AG08396 (cell line): ENCODE results near the gene SSX2IP.
A peak's percentile ranks its signal among the peaks of the same experiment; 100 is the strongest.

Experiments used
- DNase-seq: peaks from one replicate; pipeline ENCODE4 v3.0.0; 2012; ENCODE audit warnings: low spot score, mixed read lengths

Gene SSX2IP

GRCh38 chr1:84711121-84711520 is 20.9 kb upstream of the SSX2IP start:
- DNase-seq = no peak

GRCh38 chr1:84709131-84709530 is 18.9 kb upstream of the SSX2IP start:
- no peak for DNase-seq

DNA sequence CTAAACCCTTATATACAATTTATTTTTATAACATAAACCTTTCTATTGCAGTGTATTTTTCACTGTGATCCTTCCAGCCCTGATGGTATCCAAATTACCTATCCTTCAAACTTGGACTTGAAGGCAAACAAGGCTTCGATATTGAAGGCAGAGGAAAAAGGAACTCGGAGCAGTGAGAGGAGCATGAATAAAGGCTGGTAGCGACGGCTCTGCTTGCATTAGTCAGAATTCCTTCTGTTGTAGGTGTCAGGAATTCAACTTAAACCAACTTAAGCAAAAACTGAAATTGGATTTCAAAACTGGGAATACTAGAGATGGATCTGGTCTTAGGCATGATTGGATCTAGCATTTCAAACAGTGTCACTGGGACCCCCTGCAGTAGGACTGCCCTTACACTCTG is 17.8 kb upstream of the SSX2IP start:
- DNase-seq = no peak

- no peak for DNase-seq
These were observed 15.3 kb upstream of the SSX2IP start for GRCh38 chr1:84705513-84705912.

GRCh38 chr1:84704872-84705417 is 14.7 kb upstream of the SSX2IP start:
- no peak for DNase-seq

- DNase-seq = no peak
These were observed 13.2 kb upstream of the SSX2IP start for GRCh38 chr1:84703431-84703830.

- no peak for DNase-seq
These were observed 11.9 kb upstream of the SSX2IP start for GRCh38 chr1:84702143-84702542.

- DNase-seq = no peak
These were observed 11.1 kb upstream of the SSX2IP start for GRCh38 chr1:84701376-84701775.

DNA sequence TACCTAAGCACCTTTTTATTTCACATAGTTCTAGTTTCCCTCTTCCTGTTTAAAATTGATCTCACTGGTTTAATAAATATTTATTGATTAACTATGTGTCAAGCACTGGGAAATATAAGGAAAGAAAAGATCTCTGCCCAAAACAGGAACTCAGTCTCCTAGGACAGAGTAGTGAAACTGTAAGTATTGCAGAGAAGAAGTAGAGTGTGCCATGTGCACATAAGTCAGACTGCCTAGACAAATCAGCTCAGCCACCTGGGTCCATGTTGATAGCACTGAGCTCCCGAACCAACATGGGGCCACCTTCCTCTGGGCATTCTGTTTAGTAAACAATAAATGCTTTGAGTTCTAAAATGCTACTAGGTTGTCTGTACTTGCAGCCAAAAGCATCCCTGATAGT is 9.8 kb upstream of the SSX2IP start:
- no peak for DNase-seq

GRCh38 chr1:84698151-84699110 is 8.2 kb upstream of the SSX2IP start:
- DNase-seq = peak; percentile 66

GRCh38 chr1:84693785-84694184 is 3.5 kb upstream of the SSX2IP start:
- no peak for DNase-seq

- DNase-seq = no peak
These were observed 2.7 kb upstream of the SSX2IP start for GRCh38 chr1:84693005-84693404.

- no peak for DNase-seq
These were observed 2.1 kb upstream of the SSX2IP start for GRCh38 chr1:84692391-84692790.

DNA sequence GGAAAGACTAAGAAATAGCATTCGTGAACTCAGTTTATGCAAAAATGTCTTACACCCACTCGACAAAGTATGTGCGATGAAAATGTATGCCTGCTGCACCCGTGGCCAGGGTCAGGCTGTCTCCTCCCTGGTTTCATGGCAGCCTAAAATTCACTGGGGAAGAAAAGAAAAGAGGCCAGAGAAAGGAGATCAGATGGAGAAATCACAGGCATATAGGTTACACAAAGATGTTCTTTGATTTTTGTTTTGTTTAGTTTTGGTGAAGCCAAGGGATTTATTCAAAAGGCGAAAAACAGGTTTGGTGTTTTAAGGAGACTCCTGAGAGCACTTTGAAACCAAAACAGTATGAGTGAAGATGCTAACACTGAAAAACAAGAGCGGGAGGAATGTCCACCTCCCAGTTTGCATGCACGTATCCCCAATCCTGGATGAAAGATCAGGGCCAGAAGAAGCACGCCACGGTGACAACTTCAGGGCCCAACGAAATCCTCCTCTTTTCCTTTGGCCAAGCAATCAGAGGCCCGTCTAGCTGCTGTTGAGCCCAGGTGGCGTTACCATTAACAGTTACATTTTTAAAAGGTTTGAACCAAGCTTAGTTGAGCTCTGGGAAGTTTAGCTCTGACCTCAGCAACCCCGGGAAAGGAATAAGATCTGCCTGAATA is 992 bp upstream of the SSX2IP start:
- DNase-seq = no peak

GRCh38 chr1:84689514-84690396 is 506 bp downstream of the SSX2IP start:
- peak; percentile 39 for DNase-seq

DNA sequence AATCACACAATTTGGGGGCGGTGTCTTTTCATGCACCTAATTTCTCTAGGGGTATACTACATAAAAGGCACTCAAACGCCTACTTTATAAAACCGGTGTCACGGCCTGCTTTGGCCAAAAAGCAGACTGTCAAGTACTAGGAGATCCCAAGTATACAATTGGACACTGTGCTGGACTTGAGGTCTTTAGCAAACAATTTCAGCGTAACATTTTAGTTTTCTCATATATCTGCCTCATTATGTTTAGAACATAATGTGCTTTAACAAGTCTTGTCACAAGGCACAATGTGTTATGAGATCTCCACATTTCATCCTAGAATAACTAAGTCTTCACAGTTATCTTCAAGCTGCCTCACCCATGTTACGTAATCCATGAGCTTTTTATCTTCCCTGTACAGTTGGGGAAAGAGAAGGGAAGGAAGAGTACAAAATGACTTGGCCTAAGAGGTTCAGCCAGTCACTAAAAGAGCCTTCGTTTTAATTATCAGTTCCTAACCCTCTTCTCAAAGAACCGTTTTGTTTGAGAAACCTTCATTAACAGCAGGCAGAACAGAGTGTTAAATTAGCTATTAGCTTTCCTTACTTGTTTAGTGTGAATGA is 1.7 kb downstream of the SSX2IP start:
- DNase-seq = no peak

GRCh38 chr1:84687714-84688462 is 2.4 kb downstream of the SSX2IP start:
- no peak for DNase-seq

- DNase-seq = no peak
These were observed 4.0 kb downstream of the SSX2IP start for GRCh38 chr1:84686223-84686622.

DNA sequence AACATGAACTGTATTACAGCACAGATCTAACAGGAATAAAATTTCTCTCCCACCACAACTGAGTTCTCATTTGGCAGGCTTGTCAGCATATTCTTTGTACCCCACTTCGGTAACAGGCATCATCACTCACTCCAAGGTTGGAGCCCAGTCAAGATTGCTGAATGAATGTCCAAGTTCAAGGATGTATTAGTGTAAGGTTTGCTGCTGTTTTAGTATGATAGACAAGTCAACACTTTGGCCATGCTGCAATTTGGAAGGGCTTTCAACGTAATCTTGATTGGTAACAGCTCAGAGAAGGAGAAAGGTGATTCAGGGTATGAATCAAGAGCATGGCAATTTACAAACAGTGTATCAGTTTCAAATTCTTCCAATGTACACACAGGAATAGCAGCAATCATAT is 6.8 kb downstream of the SSX2IP start:
- no peak for DNase-seq

- no peak for DNase-seq
These were observed 8.2 kb downstream of the SSX2IP start for GRCh38 chr1:84682047-84682446.
